Activated T-helper 1 cell treated with anti-CD3 and anti-CD28 coated beads, Interleukin-2, amount 50 U/mL, for 16 hours (primary cell): ENCODE data around the gene HSPG2.

Experiments
- DNase-seq, 2 donors: peaks; one replicate each; pipeline ENCODE4 v3.0.0-alpha.2; 2020; ENCODE audit warnings: low read depth in 1 of 2, low spot score in 1 of 2

The HSPG2 gene

DNA sequence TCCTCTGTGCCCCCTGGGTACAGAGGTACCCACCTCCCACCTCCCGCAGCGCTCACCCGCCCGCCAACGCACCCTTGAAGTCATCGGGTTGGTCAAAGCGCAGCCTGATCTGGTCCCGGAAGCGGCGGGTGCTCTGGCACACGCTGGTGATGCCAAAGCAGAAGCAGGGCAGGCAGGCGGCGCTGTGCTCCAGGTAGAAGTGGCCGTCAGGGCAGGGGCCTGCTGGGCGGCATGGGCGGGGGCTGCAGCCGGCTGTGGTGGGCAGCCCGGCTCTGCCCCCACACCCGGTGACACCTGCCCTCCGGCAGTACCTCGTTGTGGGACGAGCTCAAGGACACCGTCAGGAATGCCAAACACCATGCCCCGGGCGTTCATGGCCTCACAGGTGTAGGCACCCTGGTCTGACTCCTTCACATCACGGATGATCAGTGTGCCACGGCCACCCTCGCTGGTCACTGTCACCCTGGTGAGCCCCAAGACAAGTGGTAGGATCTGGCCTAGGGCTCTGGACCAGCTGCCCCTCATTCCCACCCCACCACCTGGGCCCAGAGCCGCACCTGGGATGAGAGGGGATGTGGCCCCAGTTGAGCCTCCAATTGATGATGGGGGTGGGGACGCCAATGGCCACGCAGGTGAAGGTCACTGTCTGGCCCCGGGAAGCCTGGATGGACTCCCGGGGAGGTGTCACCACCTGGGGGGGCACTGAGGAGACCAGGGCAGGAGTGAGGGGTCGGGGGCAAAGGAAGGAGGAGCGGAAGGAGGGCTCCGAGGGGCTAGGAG is 52.5 kb downstream of the HSPG2 start:
- DNase-seq = no peak

DNA sequence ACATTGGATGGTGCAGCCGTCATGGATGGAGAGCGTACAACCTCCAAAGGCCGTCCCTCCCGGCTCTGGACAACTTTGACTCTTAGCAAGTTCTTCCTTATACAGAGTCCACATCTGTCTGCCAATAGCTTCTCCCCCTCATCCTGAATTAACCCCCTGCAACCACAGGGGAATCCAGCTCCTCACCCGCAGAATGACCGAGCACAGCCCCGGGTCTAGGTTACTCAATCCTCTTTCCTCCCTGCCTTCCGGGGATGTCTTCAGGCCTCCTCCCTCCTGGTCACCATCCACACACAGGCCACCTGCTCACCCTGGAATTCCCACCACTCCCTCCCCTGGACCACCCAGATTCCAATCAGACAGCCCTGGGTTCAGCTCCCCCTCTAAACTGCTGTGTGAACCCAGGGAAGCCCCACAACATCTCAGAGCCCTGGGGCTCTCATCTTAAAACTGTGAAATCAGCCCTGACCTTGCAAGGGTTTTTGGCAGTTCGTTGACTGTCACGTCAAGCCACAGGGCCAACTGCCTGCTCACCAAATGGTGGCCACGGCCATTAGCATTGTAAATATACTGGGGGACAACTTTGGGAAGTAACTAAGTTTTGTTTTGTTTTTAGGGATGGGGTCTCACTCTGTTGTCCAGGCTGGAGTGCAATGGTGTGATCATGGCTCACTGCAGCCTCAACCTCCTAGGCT is 54.2 kb downstream of the HSPG2 start:
- DNase-seq = no peak

GRCh38 chr1:21881250-21881649 is 55.9 kb downstream of the HSPG2 start:
- no peak for DNase-seq

DNA sequence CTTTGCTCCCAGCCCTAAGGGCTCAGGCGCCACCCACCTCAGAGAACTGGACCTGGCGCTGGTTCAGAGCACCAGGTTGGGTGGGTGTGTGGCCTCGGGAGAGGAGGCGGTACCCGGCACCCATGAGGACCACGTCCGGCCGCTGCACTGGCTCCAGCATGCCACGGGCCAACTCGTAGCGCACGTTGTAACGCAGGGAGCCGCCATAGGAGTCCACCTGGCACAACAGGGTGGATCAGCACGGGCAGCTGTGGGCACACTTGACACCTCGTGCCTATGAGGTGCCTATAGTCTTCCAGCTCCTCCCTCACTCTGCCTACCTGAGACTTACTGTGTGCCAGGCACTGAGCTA is 56.5 kb downstream of the HSPG2 start:
- DNase-seq = no peak

- DNase-seq = no peak
These were observed 57.0 kb downstream of the HSPG2 start for GRCh38 chr1:21879928-21880618.

- DNase-seq = no peak
These were observed 58.2 kb downstream of the HSPG2 start for GRCh38 chr1:21878840-21879478.

GRCh38 chr1:21878009-21878773 is 58.9 kb downstream of the HSPG2 start:
- DNase-seq = no peak

GRCh38 chr1:21876267-21876666 is 60.8 kb downstream of the HSPG2 start:
- DNase-seq = no peak

- no peak for DNase-seq
These were observed 61.5 kb downstream of the HSPG2 start for GRCh38 chr1:21875621-21876063.

GRCh38 chr1:21874778-21875547 is 62.1 kb downstream of the HSPG2 start:
- no peak for DNase-seq

- DNase-seq = no peak
These were observed 62.8 kb downstream of the HSPG2 start for GRCh38 chr1:21874328-21874727.

DNA sequence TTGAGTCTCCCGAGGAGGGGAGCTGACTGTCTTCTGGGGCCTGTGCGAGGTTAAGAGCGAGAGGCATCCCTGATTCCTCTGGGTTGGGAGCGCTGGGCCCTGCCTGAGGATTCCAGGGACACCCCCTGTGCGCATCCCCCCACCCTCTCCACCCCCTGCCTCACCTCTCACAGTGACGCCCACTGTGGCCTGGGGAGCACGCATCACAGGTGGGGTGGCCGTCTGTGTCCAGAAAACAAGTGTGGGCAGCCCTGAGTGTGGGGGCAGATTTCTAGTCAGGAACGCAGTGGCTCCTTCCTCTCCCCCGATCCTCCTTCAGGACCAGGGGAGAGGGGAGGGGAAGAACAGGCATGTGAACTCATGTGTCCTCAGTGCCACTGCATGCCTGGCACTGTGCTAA is 63.3 kb downstream of the HSPG2 start:
- no peak for DNase-seq

- no peak for DNase-seq
These were observed 63.9 kb downstream of the HSPG2 start for GRCh38 chr1:21873174-21873573.

DNA sequence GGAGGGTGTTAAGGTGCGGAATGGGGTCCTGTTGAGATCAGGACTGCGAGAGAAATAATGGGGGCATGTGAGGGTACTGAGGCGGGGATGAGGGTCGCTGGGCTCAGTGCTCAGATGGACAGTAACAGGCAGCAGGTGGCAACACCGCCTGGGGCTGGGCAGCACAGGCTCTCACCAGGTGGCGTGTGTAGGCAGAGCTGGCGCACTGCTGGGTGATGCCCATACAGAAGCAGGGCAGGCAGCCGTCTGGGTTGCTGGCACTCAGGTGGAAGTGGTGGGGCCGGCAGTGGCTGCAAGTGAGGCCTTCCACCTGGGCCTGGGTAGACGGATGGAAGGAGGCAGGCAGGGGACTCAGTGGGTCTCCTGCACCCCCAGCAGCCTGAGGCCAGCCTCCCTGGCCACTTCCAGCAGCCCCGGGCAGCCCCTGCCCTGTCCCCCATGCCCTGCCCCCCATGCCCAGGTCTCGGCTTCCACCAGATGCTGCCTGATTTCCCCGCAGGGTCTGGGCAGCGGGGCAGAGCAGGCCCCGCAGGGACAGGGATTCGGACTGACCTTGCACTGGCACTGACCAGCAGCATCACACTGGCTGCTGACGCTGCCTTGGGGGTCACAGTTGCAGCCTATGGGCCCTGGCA is 64.5 kb downstream of the HSPG2 start:
- no peak for DNase-seq

- no peak for DNase-seq
These were observed 65.2 kb downstream of the HSPG2 start for GRCh38 chr1:21871943-21872342.

DNA sequence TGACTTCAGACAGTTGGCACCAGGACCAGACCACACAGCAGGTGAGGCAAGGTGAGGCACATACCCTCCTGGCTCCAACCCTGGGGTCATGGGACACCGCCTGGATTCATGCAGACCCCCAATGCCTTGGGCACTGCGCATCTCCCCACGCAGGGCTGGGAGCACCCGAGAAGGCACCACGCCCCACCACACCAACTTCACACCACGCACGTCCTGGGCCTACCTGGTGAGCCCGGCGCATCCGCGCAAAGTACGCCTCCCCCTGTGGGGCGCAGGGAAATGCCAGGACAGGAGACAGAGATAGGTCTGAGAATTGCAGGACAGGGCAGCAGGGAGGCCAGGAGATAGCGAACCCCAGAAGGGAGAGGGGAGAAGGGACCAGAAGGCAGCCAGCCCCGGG is 66.5 kb downstream of the HSPG2 start:
- DNase-seq = no peak

GRCh38 chr1:21869620-21870121 is 67.4 kb downstream of the HSPG2 start:
- DNase-seq = no peak

GRCh38 chr1:21868941-21869454 is 68.1 kb downstream of the HSPG2 start:
- no peak for DNase-seq

DNA sequence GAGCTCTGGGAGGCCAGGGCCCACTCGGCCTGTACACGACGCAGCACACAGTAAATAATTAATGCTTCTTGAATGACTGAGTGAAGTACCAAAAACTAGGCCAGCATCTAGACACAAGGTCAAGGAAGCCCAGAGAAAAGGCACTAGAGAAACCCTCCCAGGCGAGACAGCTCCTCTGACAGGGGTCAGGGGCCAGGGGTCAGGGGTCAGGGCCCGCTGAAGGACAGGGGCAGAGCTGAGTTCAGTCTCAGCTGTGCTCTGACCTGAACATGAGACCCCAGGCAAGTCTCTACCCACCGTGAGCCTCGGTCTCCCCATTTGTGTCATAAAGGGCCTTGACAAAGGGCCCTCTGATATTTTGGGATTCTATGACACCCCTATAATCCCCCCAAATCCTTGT is 68.6 kb downstream of the HSPG2 start:
- DNase-seq = no peak
